C4-2B (cell line): ENCODE data around the gene SHB.

ENCODE experiments used
- H3K27ac ChIP-seq: fragments of 450-650 bp; 2 replicates; pipeline ENCODE4 v1.5.1; 2017
- ZFX ChIP-seq: fragments of 450-650 bp; IDR thresholded peaks from 2 replicates; pipeline ENCODE4 v1.6.1; 2017
- TF ChIP-seq, protein P1 (sequence below): fragments of 450-650 bp; conservative IDR thresholded peaks from 2 replicates; pipeline ENCODE4 v1.5.1; 2017; ENCODE audit warnings: mild to moderate bottlenecking

The SHB gene

DNA sequence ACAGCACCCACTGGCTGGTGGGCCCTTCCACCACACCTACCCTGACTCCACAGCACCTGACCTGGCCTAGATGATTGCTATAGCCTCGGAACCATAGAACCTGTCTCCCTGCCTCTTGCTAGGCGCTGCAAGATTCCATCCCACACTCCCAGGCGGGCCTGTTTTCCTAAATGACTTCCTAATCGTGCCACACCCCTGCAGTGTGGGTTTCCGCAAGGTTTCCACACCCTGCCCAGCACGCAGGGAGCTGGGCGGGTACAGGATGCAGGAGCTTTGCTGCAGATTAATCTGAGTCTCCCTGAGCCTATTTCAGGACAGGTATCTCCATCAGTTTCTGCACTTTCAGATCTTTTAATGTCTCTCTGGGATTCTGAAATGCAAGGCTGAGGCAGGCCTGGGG lies 62.9 kb downstream of the SHB start:
- TF ChIP-seq ZFX: no peak
- TF ChIP-seq, protein P1, sequence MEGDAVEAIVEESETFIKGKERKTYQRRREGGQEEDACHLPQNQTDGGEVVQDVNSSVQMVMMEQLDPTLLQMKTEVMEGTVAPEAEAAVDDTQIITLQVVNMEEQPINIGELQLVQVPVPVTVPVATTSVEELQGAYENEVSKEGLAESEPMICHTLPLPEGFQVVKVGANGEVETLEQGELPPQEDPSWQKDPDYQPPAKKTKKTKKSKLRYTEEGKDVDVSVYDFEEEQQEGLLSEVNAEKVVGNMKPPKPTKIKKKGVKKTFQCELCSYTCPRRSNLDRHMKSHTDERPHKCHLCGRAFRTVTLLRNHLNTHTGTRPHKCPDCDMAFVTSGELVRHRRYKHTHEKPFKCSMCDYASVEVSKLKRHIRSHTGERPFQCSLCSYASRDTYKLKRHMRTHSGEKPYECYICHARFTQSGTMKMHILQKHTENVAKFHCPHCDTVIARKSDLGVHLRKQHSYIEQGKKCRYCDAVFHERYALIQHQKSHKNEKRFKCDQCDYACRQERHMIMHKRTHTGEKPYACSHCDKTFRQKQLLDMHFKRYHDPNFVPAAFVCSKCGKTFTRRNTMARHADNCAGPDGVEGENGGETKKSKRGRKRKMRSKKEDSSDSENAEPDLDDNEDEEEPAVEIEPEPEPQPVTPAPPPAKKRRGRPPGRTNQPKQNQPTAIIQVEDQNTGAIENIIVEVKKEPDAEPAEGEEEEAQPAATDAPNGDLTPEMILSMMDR: no peak
- no peak overlapping the region for H3K27ac ChIP-seq

DNA sequence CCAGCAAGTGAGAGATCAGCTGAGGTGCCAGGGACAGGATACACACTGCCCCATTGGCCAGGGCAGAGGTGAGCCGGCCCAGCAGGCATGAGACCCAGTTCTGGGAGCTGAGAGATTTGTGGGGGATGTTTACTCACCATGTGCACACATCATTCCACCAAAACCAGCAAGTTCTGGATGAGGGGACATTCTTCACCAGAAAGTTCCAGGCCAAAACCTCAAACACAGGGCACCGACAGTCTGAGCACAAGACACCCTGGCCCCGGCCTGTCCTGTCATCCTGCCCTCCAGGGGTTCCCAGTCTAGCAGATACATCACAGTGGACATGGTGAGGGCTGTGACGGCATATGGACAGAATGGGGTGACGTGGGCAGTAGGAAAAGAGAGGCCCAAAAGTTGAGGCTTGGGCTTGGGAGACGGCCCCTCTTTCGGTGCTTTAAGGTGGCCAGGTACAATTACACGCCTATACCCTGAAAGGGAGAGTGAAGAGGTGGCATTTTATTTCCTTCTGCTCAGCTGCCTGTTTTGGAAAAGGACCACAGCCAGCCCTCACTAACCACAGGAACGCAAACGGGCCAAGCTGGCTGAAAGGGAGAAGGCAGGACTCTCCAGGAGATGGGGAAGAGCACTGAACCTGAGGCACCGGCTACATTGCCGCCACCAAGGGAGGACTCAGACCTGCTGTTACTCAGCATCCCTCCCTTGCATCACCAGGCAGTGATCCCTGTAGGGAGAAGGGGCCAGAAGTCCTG lies 64.0 kb downstream of the SHB start:
- TF ChIP-seq ZFX: no peak
- TF ChIP-seq, protein P1: no peak
- no peak overlapping the region for H3K27ac ChIP-seq

DNA sequence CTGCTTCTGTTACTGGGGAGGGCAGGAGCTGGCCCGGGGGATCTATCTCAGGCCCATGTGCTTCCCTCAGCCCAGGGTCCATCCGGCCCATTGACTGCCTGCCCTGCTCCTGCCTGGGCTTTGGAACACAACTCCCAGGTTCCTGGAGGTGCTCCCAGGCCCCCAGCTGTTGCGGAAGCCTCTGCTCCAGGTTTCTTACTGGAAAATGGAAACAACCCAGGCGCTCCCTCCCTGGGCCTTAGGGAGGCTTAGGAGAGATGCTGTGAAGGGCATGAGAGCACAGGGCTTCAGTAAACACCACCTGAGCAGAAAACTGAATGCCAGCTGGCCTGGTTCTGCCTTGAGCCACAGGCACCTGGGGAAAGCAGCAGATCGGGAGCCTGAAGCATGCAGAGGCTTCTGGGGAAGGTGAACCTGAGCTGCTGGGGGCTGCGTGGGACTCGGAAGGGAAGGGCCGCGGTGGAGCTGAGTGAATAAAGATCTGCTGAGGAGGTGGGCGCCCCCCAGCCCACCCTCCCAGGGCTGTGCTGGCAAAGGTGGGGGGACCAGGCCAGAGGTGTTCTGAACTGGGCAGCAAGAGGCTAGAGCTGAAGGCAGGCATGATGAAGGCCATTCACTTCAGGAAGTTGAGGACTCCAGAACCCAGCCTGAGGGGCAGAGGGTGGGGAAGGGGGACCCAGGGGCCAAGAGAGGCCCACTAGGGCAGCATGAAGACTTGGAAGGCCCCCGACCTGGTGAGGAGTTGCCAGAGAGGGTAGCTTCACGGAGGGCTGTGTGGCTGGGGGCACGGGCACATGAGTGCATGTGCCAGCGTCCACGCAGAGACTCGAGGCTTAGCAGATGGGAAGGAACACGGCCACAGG lies 64.8 kb downstream of the SHB start:
- TF ChIP-seq ZFX: no peak
- TF ChIP-seq, protein P1: no peak

DNA sequence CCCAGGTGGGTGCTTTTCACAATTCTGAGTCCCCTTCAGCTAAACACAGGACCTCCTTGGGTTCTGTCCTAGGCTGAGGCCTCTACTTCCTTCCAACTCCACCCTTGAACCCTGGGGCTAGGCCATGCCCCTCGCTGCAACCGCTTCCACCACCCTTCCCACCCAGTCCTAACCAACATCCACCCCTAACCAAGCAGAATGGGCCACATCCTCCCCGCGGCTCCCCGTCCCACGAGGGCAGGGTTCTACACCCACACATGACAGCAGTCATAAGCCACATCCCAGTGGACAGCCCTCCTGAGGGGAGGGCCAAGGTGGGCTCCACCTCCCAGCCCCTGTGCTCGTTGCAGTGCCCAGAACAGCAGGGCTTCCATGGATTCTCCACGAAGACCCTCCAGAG lies 65.8 kb downstream of the SHB start:
- TF ChIP-seq, protein P1: no peak
- TF ChIP-seq ZFX: no peak
- H3K27ac ChIP-seq: no peak overlapping the region

More for the DNA sequence above, 64.8 kb downstream of the SHB start:
- no peak overlapping the region for H3K27ac ChIP-seq

DNA sequence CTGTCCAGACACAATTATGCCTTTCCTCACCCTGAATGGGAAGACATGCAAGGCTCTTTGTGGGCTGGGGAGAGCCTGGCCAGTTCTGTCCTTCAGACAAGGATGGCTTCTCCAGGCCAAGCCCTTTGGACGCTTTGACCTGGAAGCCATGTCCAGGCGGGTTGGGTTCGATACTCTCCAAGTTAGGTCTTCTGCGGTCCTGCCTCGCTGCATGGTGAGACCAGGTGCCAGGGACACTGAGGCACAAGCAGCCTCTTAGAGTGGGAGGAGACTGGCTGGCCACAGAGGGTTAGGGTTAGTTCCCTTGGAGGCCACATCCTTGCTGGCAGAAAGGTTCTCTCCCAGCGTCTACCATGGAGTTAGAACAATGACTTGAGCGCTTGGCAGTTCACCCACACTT lies 67.6 kb downstream of the SHB start:
- no peak overlapping the region for H3K27ac ChIP-seq
- TF ChIP-seq, protein P1: no peak
- no peak for TF ChIP-seq ZFX

DNA sequence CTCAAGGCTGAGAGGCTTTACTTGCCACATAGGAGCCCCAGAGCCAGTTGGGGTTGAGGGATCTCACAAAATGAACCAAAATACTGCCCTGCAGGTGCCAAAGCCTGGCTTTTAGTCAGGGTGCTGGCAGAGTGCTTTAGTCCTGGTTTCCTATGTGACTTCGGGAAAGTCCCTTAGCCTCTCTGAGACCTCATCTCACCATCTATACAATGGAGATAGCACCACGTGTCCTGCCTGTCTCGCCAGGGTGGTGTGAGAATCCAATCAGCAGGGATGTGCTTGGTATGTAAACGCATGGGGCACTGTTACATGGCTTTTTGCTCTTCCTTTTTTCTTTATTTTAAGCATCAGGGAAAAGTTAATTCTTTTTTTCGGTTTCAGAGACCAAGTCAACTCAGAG lies 68.3 kb downstream of the SHB start:
- H3K27ac ChIP-seq: no peak overlapping the region
- TF ChIP-seq, protein P1: no peak
- no peak for TF ChIP-seq ZFX

DNA sequence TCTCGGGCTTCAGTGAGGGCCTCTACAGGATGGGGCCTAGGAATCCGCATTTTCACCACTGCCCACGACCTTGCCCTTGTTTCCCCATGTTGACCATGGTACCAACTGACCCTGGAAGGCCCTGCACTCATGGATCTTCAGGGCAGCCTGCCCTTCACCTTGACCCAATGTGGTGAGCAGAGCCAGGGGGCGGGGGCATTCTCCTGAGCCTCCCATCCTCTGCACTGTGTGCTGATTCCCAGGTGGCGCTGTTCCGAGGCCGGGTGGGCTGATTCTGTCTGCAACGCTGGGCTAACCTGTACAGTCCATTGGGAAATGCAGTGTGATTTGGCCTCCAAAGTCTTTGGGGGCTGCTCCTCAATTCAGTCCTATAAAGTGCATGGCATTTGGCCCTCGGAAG lies 68.7 kb downstream of the SHB start:
- TF ChIP-seq, protein P1: no peak
- no peak for TF ChIP-seq ZFX
- H3K27ac ChIP-seq: no peak overlapping the region
